ENCODE data around the gene CPS1.

The CPS1 gene

DNA sequence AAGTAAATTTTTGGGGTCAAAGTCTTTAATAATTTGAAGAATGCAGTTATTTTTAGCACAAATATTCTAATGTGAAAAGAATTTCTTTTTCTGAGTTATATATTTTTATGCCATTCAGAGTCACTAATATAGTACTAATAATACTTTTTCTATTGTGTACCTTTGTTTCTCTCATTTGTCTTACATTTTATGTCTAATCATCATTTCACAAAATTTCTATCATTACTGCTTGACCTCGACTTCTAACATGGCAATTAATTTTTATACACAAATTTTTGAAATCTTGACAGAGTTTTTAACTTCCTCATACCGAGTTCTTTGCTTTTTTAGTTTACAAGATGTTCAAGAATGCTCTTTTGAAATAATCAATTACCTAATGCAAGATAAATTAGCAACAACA is 8.4 kb upstream of the CPS1 start:
- DNase-seq: no peak

DNA sequence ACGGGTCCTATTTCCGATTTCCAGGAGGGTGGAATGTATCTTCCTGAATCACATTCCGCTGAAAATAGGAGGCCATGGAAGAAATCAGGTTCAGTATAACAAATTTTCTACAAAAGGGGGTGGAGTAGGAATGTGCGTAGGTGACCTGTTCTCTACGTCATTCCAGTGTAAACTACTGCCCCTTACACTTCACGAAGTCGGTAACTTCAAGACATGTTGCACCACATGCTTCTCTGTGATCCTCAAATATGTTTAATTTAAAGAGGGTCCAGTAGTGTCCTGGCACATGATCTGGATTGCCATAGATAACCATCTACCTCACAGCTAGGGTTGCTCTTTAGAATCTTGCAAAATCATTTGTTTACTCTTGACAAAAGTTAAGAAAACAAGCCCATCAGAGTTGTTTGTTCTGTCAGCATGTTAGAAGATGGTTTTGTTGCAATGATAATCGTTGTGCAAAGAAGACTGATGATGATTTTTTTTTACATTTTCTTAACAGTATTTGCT is 7.5 kb upstream of the CPS1 start:
- DNase-seq: no peak

DNA sequence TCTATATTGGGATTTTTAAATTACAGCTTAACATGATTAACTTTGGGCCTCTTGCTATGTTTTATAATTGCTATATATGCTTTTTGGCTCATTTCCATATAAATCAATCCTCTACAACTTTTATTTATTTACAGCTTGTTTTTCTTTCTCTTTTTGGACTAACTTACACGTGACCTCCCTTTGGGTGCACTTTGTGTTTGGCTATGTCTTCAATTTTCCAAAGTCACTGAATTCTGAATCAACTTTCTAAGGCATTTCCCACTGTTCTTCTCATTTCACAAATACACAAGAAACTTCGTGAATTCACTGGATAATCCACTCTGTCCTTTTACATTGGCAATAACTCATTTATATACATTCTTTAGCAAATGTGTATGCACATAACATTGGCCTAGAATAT is 5.4 kb upstream of the CPS1 start:
- DNase-seq: no peak

DNA sequence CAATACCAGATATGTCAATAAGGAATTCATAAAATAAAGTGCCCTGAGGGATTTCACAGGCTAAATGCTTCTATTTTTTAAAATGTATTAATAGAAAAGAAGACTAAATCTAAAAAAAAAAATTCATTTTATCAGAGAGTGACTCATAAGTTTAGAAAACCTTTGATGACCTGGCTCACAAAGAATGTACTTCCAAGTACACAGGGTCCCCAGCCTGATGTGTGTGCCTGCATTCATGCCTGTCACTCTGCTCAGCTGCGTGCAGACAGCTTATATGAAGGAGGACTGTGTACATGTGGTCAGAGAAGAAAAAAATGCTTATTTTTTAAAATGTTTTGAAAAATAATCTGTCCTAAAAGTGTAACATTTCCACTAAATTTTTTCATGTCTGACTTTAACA is 3.0 kb upstream of the CPS1 start:
- DNase-seq: no peak

DNA sequence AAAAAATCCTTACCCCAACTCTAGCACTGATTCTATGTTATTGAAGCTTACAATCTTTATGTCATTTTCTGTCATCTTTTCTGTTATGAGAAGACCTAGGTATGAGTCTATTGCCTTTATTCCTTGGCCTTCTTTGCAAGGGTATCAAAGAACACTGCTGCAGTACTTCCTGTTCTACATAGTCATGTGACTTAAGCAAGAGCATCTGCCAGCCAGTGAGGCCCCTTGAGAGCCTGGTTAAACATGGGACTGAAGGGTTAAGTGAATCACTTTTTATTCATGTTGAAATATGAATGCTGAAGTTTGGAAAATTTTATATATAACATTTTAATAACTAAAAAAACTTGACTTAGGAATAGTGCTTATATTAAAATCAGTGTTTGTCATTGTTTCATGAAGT is 844 bp upstream of the CPS1 start:
- no peak for DNase-seq

DNA sequence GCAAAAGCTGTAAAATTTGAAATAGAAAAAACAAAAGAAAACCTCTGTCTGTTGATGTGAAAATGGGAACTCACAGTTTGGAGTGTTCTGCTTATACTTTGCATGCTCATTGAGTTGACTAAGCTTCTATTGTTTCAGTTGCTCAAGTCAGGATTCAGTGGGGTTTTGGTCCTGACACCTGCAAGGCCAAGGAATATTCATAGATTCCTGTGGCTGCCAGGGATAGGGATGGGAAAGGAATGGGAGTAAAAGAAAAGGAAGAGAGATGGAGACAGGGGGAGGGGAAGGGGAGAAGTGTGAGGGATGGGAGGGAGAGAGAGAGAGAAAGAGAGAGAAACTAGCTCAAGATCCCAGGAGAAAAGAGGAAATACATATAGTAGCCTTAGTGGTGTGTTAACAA is 1.3 kb downstream of the CPS1 start:
- no peak for DNase-seq

DNA sequence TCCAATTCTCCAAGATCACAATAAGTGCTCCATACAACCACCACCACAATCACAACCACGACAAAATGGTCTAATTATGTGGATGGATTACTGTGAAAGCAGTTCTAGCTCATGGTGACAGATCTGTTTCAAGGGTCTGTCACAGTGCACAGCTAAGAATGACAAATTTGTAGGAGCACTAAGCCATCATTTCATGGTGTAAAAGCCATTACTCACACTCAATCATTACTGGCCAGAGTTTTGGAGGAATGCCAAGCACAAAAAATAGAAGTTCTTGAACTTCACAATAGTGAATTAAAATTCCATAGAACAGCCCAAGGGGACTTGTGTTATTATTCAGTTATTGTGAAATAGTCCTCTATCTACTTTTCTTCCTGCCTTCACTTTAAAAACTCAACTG is 2.3 kb downstream of the CPS1 start:
- no peak for DNase-seq

DNA sequence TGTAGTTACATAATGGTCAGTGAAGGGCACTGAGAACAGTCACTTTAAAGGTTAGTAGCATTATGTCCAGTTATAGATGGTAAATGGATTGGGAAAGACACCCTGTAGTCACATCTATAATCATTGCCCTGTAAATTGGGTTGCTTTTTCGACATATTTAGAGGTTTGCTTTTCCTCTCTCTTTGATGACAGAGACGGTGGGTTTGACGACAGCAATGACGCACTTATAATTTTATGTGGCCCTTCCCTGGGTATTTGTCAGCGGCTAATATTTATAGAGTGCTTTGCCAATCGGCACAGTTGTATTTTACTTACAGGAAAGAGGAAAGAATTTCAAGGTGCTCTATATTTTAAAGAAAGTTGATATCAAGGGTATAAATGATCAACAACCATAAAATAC is 2.8 kb downstream of the CPS1 start:
- DNase-seq: no peak

DNA sequence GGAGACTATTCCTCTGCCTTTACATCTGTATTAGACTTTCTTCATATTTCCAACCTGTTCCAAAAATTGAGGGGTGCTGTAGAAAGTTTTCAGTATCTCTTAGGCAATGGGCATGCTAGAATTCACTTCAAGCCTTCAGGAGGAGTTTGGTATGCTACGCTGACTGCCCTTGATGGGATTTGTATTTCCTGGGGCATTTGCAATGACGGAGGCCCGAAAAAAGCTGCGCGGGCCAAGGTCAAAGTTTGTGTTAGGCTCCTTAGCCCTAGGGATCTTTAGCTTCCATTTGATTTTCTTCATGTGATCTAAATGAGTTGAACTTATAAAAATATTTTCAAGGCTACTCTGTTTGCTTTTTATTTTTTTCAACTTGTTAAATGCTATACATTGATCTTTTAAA is 5.1 kb downstream of the CPS1 start:
- DNase-seq: no peak

DNA sequence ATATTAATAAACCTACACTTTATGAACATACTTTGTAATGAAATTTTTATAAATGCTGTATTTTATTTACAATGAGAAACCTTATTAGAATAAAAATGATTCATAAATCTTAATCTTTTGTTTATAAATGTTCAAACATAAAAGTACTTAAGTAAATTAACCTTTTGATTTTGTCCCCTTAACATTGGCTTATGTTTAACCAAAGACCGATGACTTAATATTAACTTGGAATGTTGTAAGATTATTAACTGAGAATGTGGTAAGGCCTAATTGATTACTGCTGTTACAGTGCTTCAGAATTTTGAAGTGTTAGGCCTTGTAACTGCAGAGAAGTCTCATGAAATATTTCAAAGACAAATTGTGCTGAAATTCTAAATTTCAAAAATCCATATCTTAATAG is 5.7 kb downstream of the CPS1 start:
- DNase-seq: no peak

DNA sequence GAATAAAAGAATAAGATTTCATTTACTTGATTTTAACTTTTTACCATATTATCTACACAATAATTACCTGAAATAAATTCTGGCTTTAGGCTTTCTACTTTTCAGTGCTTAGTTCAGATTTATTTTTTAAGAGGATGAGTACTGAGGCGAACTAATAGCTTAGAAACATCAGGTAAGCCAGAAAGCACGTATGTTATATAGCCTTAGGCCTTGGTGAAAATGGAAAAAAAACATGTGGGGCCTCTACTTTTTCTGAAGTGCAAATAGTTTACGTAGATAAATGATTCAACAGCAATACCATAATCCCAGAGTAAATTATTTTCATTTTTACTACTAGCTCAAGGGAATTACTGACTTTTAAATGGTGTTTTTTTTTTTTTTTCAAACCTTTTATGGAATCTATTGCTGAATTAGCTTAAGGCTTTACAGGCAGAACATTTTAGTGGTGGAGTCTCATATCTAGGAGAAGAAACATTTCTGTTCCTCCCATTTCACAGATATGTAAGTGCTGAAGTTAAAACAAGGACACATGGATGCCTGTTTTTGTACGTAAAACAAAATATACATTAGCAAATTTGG is 6.2 kb downstream of the CPS1 start:
- no peak for DNase-seq

DNA sequence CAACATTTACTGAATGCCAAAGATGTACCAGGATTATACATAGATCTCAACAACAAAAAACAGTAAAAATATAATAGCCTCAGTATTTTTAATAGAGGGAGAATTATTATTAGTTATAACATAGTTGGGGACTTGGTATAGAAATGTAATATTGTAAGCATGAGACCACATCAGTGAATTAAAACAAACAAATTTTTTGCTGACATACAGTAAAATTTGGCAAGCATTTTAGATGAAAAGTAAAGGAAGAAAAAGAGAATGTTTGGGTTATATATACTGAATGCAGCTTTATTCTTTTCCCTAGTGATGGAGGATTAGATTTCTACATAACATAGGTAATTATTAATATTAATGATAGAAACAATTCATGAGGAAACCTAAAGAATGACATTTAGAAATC is 10.9 kb downstream of the CPS1 start:
- DNase-seq: no peak

DNA sequence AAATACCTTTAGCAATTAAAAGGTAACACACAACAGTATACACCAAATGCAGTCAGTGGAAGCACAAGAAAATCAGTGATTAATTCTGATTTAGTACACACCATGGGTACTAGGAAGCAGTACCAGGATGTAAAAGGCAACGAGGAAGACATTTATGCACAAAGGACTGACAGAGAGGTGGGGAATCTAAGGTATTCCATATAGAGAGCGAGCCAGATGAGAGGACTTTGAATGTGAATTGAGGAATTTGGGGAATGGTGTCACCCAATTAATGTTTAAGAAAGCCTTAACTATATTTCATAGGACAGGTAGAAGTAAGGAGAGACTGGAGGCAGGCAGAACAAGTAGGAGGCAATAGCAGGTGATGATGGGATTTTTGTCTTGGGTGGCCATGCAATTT is 11.7 kb downstream of the CPS1 start:
- no peak for DNase-seq

DNA sequence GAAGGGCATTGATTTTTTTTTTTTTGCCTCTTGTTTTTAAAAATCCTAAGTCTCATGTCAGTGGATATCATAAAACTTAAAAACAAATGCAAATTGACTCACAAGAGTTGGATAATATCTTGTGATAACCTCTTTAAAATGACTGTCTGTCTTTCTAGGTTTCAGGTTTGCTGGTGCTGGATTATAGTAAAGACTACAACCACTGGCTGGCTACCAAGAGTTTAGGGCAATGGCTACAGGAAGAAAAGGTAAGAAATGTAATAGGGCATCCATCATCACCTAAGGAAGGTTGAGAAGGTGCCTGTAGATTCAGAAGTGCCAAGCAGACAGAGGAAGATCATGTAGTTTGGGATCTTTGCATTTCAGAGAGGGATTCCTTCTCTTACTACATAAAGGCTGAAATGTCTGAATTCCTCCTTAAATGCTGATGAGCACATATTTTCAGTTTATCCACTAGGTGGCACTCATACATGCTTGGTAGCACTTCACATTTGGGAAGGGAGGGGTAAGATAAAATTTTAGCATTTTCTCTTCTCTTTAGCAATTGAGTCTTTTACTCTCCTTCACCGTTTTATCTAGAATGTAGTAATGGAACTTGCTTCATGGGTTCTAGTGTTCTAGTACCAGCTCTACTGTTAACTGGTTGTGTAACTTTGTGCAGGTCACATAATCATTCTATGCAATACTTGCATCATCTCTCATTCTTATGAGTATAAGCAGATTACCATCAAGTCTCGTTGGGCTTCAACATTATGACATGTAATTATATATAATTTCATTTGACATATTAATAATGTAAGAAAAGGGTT is 21.1 kb downstream of the CPS1 start:
- DNase-seq: peak; percentile 64

DNA sequence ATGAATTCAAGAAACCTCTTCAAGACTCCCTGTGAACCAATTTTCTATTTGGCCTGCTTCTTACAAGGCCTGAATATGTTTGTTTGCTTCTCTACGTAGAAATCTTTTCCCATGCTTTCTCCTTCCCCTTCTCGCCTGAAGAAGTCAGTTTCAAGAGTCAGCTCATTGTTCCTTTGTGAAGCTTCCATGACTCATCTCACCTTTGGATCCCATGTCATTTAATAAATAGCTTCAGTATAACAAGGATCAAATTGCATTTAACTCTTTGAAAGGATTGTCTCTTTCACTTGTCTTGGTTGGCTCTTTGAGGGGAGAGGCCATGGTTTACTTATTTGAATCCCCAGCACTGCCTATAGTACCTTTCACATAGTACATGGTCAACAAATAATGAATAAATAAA is 28.4 kb downstream of the CPS1 start:
- DNase-seq: no peak

DNA sequence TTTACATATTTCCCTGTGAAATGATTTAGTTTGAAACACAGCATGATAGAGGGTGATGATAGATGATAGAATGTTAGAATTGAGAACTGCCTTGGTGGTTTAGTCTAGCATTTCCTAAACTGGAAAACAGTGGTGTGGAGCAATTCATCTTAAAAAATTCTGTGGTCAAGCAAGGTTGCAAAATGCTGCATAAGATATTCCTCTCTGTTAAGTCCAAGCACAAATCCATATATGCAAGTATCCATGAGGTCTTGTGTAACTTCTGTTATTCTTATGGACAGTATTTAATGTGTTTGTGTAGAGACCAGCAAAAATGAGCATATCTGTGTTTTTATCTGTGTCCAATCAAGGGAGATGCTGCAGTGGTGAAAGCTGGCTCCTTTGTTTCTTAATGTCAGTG is 30.0 kb downstream of the CPS1 start:
- no peak for DNase-seq

DNA sequence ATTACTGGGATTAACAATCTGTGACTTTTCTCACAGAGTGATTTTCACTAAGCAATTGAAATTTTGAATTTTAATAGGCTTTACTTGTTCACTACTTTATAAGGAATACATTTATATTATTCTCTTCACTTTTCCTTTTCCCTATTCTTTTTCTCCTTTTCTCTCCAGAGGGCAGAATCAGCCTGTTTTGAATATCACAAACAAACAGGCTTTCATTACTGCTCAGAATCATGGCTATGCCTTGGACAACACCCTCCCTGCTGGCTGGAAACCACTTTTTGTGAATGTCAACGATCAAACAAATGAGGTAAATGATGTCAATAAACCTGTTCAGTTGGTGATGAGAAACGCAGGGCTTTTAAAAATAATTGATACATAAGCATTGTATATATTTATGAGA is 35.3 kb downstream of the CPS1 start:
- DNase-seq: peak; percentile 30

DNA sequence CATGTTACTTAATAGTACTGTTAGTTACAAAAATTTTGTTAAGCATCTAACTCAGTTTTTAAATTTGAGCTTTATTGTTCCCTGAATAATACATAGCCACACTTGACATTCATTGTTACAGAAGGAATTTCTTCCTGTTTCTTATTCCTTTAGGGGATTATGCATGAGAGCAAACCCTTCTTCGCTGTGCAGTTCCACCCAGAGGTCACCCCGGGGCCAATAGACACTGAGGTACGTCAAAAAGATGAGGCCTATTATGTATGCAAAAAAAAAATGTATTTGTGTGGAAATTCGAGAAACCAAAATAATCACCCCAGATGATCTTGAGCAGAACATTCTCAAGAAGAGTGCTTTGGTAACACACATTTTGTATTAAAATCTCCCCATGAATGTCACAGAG is 36.3 kb downstream of the CPS1 start:
- no peak for DNase-seq

DNA sequence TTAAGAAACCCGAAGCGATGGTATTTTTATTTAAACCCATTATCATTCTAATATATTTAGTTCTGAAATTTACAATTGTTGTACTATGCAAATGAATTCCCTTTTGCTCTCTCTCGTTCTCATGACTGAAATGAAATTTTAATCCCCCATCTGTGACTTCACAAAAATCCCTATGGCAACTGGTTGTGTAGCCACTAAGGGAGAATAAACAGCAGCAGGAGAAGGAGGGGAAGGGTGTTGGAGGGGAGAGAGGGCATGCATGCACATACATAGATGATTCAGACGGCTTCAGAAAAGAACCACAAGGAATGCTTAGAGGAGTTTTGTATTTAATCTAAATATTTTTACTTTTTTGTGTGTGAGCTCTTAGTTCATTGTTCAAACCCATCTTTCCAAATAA is 36.8 kb downstream of the CPS1 start:
- DNase-seq: no peak

DNA sequence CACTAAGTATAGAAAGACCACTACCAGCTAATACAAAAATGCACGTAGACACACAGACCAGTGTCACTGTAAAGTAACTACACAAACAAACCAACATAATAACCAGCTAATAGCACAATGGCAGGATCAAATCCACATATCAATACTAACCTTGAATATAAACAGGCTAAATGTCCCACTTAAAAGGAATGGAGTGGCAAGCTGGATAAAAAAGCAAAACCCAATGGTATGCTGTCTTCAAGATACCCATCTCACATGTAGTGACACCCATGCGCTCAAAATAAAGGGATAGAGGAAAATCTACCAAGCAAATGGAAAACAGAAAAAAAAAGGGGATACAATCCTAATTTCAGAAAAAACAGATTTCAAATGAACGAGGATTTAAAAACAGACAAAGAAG is 41.8 kb downstream of the CPS1 start:
- DNase-seq: no peak

DNA sequence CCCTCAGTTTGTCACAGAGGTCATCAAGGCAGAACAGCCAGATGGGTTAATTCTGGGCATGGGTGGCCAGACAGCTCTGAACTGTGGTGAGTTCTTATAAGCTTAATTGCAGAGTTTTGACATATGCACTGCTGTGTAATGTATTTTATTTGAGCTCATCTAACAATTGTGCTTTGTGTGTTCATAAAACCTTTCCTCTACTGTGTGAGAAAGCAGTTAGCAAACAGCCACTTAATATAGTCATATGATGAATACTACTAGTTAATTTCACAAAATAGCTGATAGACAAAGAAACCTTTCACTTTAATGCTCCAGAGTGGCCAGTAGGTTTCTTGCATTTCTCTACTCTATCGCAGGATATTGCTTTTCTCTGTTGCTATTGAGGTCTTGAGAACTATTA is 43.1 kb downstream of the CPS1 start:
- DNase-seq: no peak

DNA sequence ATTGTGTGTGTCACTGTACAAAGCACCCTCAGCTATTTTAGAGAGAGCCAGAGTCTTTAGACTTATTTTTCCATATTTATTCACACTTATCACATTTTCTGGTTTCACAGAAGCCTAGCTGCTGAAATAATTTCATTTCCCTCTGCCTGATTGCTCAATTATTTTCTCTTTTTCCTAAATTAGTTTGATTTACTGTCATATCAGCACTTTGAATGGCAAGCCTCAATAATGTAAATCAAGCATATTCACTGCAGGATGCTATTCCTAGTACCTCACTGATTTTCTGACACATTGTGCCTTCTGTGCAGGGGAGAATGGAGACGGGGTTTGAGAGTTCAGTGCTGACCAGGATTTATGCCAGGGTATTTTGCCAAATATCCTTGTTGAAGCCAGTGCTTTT is 48.3 kb downstream of the CPS1 start:
- DNase-seq: no peak

DNA sequence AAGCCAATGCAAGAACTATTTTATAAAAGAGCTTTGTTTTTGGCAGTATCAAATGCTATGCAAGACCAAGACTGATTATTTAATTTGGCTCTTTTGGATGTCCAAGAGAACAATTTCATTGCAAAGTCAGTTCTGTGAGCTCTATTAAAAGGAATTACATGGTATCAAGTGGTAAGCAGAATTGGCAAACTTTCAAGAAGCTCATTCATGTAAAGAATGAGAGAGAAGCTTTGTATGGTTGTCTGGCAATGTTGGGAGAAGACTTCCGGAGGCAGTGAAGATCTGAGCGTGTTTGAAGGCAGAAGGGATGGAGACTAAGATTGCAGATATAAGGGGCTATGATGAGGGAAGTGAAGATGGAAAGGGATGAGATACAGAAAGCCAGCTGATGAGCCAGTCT is 49.6 kb downstream of the CPS1 start:
- no peak for DNase-seq

DNA sequence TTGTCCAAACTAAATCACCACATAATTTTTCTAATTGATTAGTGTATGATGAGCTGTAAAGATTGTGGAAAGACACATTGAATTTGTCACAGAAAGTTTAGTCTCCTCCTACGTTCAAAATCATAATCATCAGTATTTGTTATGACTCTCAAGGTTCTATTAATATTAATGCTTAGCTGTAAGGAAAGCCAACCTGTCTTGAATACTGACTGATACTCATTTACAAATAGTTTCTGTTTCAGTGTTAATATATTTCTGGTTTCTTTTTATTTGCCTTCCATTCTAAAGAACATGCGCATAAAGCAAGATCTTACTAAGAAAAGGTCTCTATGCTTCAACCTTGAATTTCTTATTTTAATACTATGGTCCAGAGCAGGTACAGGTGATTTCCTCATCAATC is 55.1 kb downstream of the CPS1 start:
- DNase-seq: no peak

DNA sequence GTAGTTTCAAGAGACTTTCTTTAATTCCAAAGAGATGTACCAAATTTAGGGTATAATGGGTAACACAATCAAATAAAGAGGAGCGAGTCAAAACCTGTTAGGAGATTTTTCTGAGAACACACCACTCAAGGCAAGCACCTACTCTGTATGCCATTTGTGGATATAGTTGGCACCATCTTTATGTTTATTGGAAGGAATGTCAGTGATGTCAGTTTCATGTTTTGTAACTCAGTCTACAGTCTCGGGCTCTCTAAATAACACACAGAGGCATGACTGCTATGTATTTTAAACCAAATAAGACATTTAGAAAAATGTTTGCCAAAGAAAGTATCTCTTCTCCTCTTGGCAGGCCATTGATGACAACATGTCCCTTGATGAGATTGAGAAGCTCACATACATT is 59.7 kb downstream of the CPS1 start:
- no peak for DNase-seq
